Measurements from ENCODE around the gene DHRS13.

DNA sequence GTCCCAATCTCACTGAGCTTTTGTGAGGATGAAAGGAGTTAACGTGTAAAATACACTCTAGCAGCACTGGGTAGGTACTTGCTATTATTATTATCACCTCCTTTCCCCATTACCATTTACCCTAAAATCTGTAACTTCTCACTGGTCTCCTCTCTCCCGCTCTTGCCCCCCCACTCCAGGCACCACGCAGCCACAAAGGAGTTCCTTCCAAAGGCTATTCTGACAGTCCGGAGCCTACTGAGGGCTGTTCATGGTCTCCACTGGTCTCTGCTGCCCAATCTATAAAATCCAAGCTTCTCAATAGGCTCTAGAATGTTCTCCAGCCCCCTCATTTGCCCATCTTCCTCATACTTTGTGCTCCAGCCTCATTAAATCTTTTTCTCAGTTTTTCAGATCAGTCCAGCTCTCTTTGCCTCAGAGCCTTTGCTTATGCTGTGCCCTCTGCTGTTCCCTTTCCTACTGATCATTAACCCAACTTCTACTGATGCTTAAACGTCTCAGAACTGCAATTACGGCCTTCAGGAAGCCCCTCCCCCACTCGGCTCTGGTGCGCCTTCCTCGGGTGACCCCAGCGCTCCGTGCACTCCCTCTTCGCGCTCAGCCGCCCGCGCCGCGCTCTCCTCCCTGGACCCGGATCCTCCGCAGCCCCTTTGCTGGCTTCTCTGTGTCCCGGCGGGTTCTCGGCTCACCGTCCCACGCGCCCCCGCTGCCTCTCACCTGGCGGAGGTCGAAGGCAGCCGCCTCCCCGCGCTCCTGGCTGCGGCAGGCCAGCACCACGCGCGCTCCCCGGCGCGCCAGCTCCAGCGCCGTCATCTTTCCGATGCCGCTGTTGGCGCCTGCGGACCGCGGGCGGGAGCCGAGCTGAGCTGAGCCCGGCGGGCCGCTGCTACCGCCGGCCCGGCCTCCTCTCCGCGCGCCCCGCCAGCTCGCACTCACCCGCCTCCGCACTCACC is 737 bp downstream of the DHRS13 start:
- TF ChIP-seq, protein P1, sequence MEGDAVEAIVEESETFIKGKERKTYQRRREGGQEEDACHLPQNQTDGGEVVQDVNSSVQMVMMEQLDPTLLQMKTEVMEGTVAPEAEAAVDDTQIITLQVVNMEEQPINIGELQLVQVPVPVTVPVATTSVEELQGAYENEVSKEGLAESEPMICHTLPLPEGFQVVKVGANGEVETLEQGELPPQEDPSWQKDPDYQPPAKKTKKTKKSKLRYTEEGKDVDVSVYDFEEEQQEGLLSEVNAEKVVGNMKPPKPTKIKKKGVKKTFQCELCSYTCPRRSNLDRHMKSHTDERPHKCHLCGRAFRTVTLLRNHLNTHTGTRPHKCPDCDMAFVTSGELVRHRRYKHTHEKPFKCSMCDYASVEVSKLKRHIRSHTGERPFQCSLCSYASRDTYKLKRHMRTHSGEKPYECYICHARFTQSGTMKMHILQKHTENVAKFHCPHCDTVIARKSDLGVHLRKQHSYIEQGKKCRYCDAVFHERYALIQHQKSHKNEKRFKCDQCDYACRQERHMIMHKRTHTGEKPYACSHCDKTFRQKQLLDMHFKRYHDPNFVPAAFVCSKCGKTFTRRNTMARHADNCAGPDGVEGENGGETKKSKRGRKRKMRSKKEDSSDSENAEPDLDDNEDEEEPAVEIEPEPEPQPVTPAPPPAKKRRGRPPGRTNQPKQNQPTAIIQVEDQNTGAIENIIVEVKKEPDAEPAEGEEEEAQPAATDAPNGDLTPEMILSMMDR (IDR thresholded peaks at IDR 0.05; ENCODE audit: low read depth, low read length, missing input control) = no peak
- TF ChIP-seq REST (IDR thresholded peaks at IDR 0.05) (no peak), TAF1 (conservative IDR thresholded peaks at IDR 0.05) (no peak), HNF4G (IDR thresholded peaks at IDR 0.05) (no peak), MAX (IDR thresholded peaks at IDR 0.05) (no peak), EGR1 (IDR thresholded peaks at IDR 0.05; ENCODE audit: low read depth in 2 of 2) (no peak), YY1 (IDR thresholded peaks at IDR 0.05) (no peak), SP1 (IDR thresholded peaks at IDR 0.05) (no peak), FOXA1 (IDR thresholded peaks at IDR 0.05) (no peak), RAD21 (IDR thresholded peaks at IDR 0.05) (no peak), JUND (IDR thresholded peaks at IDR 0.05) (no peak)
- TF ChIP-seq, protein P2, sequence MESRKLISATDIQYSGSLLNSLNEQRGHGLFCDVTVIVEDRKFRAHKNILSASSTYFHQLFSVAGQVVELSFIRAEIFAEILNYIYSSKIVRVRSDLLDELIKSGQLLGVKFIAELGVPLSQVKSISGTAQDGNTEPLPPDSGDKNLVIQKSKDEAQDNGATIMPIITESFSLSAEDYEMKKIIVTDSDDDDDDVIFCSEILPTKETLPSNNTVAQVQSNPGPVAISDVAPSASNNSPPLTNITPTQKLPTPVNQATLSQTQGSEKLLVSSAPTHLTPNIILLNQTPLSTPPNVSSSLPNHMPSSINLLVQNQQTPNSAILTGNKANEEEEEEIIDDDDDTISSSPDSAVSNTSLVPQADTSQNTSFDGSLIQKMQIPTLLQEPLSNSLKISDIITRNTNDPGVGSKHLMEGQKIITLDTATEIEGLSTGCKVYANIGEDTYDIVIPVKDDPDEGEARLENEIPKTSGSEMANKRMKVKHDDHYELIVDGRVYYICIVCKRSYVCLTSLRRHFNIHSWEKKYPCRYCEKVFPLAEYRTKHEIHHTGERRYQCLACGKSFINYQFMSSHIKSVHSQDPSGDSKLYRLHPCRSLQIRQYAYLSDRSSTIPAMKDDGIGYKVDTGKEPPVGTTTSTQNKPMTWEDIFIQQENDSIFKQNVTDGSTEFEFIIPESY (IDR thresholded peaks at IDR 0.05) = no peak
